IPS DF 4.7 (cell line): ENCODE measurements around the gene SORL1-AS1.

Experiments
- DNase-seq: peaks from one replicate; pipeline ENCODE4 v3.0.0-alpha.2; 2013; ENCODE audit warnings: low spot score; ENCODE audit errors: extremely low read depth

Gene SORL1-AS1

DNA sequence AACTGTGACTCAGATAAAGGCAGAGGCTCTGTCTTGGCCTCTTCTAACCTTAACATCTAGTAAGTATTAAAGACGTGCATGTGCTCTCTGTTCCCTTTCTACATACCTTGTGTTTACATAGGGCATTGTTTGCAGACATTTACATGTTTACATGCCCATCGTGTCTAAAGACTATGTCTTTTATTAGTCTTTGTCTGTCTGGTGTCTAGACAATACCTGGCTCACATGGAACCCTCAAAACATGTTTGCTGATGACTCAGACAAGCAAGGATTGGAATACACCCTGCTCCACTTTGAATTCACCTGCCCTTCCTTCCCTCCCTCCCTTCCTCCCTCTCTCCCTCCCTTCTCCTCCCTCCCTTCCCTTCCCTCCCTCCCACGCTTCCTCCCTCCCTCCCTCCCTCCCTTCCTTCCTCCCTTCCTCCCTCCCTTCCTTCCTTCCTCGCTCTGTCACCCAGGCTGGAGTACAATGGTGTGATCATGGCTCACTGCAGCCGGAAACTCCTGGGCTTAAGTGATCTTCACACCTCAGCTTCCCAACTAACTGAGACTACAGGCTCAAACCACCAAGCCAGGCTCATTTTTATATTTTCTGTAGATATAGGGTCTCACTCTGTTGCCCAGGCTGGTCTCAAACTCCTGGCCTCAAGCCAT is 23.7 kb upstream of the SORL1-AS1 start:
- DNase-seq = no peak

DNA sequence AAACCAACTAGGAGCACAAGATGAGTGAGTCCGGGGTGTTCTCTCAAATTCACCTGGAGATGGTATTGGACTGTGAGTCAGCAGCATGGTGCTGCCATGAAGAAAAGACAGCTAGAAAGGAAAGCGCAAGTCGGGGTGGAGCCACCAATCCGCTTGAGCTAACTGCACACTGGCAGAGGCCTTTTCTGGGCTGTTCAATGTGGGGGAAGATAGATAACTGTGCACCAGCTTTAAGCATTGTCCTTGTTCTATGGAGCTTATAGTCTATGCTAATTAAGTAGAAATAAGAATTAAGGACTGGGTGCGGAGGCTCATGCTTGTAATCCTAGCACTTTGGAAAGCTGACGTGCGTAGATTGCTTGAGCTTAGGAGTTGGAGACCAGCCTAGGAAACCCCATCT is 21.9 kb upstream of the SORL1-AS1 start:
- DNase-seq = no peak

DNA sequence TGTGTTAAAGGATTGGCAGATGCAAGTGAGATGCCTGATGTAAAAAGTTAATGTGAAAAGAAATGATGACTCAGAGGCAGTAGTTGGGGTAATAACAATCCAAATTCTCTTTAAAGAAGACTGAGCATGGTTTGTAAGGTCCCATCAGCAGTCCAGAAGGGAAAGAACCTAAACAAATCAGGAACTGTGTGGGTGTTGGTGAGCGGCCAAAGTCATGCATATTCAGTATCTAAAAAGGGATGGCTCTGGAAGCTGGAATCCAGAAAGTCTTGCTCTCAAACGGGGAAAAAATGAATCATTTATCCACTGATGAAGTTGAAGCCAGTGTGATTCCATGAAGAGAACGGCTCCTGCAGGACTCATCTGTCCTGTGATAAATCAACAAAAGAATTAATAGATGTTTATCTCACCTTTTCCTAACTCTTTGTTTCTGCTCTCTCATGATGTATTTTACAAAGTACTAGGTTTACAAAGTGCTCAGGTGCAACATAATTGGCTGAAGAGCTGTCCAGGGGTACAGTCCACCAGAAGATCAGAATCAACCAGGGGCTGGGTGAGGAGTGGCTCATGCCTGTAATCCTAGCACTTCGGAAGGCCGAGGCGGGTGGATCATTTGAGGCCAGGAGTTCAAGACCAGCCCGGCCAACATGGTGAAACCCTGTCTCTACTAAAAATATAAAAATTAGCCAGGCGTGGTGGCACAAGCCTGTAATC is 20.5 kb upstream of the SORL1-AS1 start:
- DNase-seq = no peak

DNA sequence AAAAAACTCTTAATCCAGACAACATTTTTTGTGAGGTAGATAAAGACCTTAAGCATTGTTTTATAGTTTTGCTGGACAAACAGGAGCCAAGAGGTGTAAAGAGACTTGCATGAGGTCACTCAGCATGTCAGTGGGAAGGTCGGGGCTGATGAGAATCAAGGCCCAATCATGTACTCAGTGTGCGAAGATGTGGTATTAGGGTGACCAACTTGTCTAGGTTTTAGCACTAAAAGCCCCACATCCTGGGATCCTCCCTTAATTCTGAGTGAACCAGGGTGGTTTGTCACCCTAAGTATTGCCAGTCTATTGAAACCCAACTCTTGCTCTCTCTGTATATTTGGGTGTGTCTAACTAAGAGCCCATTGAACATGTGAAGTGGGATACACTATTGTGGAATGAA is 19.5 kb upstream of the SORL1-AS1 start:
- DNase-seq = no peak

DNA sequence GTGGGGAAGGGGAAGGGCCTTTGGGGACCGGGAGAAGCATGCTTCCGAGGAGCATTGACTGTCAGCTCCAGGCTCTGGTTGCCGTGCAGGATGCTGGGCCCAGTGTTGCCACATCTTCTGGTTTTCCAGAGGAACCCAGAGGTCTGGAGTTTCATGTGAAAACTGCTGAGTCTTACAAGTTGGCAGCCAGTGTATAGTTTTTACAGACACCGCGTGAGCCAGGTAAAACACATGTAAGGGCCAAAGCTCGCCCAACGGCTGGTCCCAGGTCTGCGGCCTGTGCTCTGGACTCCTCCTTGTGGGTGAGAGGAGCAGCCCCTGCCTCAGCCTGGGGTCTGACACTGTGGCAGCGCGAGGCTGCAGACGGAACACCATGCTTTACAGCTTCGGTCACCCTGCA is 18.4 kb upstream of the SORL1-AS1 start:
- DNase-seq = no peak

DNA sequence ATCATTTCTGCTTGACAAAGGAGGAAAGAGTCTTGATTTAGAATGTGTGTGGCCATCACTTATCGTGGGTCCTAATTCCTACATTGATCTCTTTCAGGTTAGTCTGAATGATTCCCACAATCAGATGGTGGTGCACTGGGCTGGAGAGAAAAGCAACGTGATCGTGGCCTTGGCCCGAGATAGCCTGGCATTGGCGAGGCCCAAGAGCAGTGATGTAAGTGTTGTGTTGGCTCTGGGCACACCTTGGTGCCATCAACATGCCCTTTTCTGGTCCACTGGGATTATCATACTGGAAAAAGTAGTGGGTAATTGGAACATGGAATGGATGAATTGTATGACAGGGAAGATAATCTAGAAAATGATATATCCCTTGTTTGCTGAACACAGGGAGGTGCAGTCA is 17.1 kb upstream of the SORL1-AS1 start:
- DNase-seq = no peak

DNA sequence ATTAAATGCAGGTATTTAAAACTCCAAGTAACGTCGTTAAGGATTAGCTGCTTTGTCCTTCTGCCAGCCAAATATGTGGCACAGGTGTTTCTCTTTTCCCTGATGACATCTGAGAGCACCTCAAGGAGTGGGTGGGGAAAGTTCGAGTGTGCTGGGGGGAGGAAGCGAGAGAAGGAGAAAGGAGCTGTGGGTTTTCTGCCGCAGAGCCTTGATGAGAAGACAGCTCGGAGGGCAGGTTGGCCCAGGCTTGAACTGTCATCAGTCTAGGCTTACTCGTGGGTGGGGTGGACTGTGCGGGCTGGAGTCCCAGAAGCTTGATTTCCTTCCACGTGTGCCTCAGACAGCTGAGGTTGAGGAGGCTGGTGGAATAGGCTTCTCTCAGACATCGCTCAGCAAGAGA is 15.2 kb upstream of the SORL1-AS1 start:
- DNase-seq = no peak

DNA sequence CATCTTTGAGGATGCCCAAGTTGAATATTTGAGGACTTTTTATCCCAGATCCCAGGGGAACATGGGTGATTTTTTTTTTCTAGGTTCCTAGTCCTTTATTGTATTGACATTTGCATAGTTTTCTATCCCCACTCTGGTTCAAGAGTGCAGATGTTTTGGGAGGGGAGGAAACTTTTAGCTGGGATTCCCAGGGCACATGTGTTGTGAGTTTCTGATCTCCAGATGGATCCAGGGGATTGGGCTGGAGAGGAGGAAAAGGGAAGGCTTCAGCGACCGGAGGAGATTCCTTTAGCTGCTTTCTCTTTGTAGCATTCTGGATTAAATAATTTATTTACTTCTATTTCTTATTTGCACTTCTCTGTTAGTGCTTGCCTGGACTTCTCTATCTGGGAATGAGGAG is 14.7 kb upstream of the SORL1-AS1 start:
- no peak for DNase-seq

DNA sequence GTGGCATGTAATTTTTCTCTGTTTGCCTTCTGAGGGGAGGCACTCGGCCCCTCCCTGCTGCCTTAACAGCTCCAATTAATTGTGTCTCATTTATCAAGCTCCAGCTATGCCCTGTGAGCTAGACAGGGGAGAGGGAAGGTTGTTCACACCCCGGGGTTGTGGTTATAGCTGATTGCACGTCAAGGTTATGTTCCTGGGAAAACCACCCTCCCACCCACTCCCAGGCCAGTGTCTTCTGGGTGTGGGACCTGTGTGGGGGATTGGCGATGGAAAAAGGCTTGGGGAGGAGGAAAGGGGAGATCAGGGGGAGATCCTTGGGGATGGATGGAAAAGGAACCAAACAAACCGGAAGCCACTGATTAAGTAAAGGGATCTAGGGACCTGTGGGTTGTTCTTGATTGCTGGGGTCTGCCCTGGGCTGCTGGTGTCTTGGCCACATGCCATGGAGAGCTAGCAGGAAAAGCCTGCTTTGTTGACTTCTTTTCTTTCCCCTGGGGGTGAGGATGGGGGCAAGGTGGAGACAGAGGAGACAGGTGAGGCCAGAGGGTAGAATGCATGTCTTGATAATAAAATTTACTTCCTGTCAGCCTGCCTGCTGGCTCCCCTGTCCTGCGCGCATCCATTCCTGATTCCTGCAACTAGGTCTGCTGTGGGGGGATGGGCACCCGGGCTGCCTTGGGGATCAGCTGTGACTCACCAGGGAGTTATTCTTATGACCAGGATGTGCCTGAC is 13.5 kb upstream of the SORL1-AS1 start:
- DNase-seq = no peak

DNA sequence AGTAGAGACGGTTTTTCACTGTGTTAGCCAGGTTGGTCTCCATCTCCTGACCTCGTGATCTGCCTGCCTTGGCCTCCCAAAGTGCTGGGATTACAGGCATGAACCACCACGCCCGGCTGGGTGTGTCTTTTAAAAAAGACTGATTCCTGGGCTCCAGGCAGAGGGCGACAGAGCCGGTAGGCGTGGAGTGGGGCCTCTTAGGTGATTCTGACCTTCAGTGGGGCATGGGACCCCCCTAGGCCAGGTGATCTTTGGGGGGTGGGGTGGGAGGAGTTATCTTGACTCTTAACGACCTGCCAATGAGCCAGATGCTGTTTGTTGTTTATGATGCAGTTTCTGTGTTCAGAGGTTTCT is 12.9 kb upstream of the SORL1-AS1 start:
- DNase-seq = no peak

DNA sequence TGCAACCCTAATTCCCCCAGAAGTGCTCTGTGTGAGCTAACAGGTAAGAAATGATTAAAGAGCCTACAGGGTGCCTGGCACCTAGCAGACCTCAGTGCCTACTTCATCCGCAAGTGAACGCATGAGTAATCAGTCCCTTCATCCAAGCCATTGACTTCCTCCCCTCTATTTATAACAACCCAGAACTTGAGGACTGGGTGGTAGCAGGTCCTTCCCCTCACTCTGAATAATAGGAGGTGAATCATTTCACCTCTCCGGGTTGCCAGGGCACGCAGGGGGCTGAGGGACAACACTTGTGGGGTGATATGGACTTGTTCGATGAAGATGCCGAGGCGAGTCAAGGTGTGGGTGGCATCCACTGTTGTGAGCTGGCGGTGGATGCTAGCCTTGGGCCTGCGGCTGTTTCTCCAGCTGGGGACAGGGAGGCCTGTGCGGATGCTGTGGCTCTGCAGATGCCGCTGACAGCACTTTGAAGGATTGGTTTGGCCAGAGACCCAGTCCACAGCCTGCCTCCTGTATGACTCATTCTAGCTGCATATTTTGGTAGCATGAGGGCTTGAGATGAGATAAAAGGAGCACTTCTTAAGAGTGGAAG is 11.7 kb upstream of the SORL1-AS1 start:
- no peak for DNase-seq

DNA sequence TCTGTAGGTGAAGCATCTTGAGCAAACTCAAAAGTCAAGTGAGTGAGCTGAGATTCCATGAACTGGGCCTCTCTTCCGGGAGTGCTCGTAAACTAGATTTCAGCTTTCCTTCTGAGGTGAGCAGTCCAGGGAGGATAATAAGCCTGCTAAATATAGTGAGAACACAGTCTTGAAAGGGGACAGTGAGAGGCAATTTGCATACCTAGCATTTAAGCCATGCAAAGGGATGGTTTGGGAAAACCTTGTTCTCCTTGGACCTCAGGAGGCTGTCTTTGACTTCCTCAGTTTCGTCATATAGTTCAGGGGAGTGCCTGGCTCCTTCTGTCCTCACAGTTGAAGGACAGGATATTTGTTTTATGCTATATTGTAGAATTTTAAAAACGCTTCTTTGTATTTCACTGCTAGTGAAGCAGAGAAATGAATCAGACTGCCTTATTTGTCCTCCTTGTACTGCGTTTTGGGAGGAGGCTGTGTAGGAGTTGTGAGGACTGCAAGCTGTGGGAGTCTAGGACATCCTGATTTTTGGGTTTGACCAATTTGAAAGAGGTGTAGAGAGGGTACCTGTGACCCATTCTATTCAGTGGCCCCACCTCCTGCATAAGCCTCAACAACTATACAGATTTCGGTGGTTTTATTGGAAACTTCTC is 11.0 kb upstream of the SORL1-AS1 start:
- DNase-seq = no peak

DNA sequence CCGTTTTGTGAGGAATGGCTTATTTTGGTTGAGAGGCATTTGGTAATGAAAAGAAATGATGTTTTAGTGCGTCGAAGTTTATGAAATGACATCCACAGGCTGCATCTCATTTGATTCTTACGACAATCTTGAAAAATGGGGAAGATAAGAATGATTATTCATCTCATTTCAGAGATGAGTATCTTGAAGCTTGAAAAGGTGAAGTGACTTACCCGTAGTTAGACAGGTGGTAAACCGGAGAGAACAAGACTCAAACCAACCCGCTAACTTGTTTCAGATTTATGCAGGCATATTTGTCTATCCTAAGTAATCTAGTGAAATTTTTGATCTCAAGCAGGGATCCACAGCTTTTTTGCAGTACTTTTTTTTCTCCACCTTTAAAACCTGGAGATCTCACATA is 9.1 kb upstream of the SORL1-AS1 start:
- DNase-seq = no peak

DNA sequence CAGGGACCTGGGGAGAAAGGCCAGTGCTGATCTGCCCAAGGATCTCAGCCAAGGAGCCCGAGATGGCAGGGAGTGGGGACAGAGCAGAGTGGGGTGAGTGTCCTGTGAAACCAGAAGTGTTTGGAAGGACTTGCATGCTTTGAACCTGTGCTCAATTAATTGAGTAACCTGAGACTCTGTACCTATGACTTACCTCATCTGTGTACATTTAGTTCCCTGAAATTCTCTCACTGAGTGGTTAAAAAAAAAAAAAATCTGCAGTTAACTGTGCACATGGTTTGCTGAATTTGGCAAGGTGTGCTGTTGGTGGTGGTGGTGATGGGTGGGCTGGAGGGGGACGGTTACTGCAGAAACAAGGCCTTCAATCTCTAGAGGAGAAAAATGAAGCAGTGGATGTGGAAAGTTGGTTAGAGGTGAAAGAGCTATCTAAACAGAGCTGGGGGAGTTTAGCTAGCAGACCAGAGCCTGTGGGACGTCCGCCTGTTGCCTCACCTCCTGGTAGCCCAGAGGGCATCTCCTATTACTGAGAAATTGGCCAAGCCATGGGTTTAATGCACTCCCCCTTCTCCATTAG is 8.3 kb upstream of the SORL1-AS1 start:
- DNase-seq = no peak

DNA sequence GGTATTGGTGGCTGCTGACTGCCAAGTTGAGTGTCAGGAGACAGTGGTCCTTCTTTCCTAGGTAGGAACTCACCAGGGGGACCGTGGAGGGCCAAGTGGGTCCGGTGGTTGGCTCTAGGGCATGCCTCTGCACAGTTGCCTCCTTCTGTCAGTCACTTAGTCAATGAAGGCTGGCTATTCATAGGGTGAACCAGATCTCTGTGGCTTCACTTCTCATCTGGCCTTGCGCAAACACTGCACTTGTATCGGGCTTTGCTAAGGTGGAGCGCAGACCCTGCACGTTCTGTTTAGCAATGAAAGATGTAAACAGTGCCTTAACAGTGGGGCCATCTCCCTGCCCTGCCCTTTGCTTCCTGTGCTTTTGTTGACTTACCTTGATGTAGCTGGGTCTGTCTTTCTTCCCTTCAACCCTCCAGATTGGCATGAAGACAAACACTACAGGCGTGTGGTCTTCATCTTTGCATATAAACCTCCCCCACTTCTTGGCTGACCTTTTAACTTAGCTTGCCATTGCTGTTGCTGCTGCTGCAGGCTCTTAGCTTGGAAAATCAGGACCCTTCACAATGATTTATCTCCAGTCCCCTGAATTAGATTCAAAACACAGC is 6.7 kb upstream of the SORL1-AS1 start:
- no peak for DNase-seq

DNA sequence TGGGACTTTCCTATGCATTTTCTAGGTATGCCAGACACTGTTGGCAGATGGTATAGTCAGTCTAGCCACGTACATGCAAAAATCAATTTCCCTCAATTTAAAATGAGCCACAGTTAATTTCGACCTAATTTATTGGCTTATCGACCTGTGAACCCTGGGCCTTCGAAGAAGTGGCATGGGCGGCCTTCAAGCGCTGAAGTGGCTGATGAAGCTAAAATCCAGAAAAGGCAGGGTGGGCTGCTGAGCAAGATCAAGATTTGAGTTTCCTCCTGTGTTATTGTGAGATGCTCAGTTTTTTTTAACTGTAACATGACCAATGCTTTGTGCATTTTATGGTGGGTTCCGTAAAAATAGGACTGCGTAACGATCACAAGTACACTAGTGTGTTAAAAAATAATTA is 5.8 kb upstream of the SORL1-AS1 start:
- DNase-seq = no peak

DNA sequence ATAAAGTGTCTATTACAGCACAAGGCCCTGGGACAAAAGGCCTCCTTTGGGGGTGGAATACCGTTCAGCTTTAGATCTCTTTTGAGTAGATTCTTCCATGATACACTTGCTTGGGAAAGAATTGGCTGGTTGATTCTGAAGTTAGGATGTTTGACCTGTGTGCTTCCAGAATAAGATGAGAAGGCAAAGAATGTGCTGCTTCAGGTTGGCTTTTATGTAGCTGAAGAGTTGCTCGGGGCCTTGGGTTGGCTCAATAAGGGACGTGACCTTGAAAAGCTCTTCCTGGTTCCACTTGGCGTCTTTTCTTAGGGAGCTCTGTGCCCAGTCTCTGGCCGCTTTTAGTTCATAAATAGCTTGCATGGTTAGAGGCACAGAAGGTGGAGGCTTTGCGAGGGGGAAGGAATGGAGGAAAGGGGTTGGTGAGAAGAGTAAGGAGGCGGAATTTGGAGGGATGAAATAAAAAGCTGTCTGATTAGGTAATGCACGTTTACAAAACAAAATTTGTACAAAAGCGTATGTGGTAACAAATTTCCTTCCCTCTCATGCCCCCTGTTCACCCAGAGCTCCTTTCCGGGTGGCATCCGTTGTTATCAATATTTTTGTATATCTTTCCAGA is 4.2 kb upstream of the SORL1-AS1 start:
- DNase-seq = no peak

DNA sequence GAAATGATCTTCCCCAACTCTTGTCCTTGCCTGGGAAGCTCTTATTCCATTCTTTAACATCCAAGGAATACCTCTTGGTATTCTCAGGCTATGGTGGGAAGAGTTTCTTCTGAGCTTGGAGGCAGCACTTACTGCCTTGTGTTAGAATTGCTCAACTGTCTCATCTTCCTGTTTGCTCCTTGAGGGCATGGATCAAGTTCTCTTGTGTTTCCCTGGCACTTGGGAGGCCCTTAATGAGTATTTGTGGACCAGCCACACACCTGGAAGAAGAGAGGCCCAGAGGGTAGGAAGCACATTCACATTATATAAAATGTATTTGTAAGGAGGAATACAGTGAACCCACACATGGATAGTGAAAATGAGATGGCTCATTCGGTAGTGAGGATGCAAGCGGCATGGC is 3.4 kb upstream of the SORL1-AS1 start:
- no peak for DNase-seq

DNA sequence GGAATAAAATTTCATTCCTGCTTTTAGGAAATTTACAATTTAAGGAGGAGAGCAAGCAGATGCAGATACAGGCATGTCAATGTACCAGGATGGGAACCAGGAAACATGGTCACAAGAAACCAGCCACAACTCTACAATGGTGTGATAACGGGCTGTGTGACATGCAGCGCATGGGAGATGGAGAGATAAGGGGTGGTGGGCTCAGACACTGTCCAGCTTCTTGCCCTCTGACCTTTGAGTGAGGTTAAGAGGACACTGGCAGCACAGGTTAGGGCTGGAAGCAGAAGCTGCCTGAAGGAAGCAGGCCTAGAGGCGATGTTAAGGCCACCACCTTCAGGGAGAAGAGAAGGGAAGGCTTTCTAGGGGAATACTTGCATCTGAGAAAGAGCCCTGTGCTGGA is 2.3 kb upstream of the SORL1-AS1 start:
- no peak for DNase-seq

DNA sequence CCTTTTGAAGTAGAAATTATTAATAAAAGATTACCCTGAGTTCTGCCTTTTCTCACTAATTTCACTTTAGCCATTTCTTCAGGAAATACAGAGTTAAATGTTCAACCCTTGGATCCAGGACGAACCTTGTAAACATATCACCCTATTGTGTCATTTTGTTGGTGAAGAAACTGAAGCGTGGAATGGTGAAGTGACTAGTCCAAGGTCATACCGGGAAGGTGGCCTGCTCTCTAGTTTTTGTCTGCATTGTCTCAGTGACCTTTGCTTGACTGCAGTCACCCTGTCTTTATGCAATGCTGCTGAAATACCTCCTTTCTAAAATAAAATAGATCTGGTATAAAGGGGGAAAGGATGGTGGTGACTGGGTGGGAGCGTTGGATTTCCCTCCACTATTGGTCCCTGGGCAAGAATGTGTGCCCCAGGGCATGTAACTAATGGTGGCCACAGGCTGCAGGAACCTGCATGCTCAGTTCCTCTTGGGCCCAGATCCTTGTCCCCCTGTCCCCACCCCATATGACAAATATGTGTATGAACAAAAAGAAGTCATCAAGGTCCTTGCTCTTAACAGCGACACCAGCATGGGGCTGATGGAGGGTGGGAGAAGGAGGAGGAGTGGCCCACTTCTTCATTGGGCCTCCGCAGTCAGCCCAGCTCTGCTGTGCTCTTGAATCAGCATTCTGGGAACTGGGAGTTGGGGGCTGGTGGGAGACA is 977 bp upstream of the SORL1-AS1 start:
- no peak for DNase-seq
